Tibial nerve (tissue), 4 donors: ENCODE results near the gene GPC2. TPM values are rescaled to one million over a fixed set of nuclear protein-coding genes. Genes with fewer than 3 reads are reported as not detected.

ENCODE experiments used
- DNase-seq, 2 donors: peaks; one replicate each; pipeline ENCODE4 v3.0.0-alpha.2; 2019; ENCODE audit warnings: low spot score in 2 of 2
- H3K27ac ChIP-seq, 4 donors: fragments of 200-600 bp; sonication (generic) in 3 of 4; one replicate each; pipeline ENCODE4 v1.5.1; 2017 to 2019; ENCODE audit warnings: mild to moderate bottlenecking in 1 of 4
- H3K27me3 ChIP-seq, 2 donors: fragments of 200-600 bp; sonication (generic) in 1 of 2; one replicate each; pipeline versions ENCODE4 v1.5.1 to v1.6.0; 2017 to 2019
- H3K36me3 ChIP-seq, 3 donors: fragments of 200-600 bp; sonication (generic); one replicate each; pipeline ENCODE4 v1.5.1; 2018 to 2019
- H3K4me1 ChIP-seq, 4 donors: fragments of 200-600 bp; sonication (generic) in 3 of 4; one replicate each; pipeline ENCODE4 v1.5.1; 2017 to 2019
- H3K4me3 ChIP-seq, 4 donors: fragments of 200-600 bp; sonication (generic) in 3 of 4; one replicate each; pipeline ENCODE4 v1.5.1; 2017 to 2019; ENCODE audit warnings: mild to moderate bottlenecking in 1 of 4, moderate library complexity in 1 of 4
- H3K9me3 ChIP-seq, 4 donors: fragments of 200-600 bp; sonication (generic) in 3 of 4; one replicate each; pipeline ENCODE4 v1.5.1; 2017 to 2019
- CTCF ChIP-seq, 5 experiments: fragments of 200-600 bp in 3 of 5; fragments of 450-650 bp in 2 of 5; sonication (generic) in 3 of 5; IDR thresholded peaks; one replicate each; pipeline ENCODE4 v1.5.1; 2016 to 2019; ENCODE audit warnings: antibody characterized with exemption in 5 of 5, mild to moderate bottlenecking in 3 of 5, moderate library complexity in 2 of 5
- EP300 ChIP-seq, 2 donors: sonication (generic); formaldehyde crosslinking; IDR thresholded peaks; one replicate each; pipeline ENCODE4 v1.6.1; 2017; ENCODE audit warnings: antibody characterized with exemption in 2 of 2, mild to moderate bottlenecking in 1 of 2
- POLR2A ChIP-seq, 2 donors: fragments of 450-650 bp; IDR thresholded peaks; one replicate each; pipeline ENCODE4 v1.6.1; 2017; ENCODE audit warnings: antibody characterized with exemption in 2 of 2, mild to moderate bottlenecking in 2 of 2, moderate library complexity in 2 of 2
- WGBS, 2 donors: methylation state at CpG; one replicate each; pipeline ENCODE4 v1.1.5; 2018; 5-methylcytosine and 5-hydroxymethylcytosine counted together
- total RNA-seq, 4 donors: library from RNA; depleted of rRNA; stranded (reverse); fragments of >200 nt; gene quantifications; one replicate each; pipeline ENCODE4 v1.1.0, GENCODE V29; 2016

GPC2 gene
- total RNA-seq, 4 donors from 2014 or later, result 1.1 to 3.1 (median 1.7) TPM

GRCh38 chr7:100166970-100167911, 9.9 kb downstream of the GPC2 start:
- Histone ChIP-seq H3K9me3 (no peaks in the 10 kb centered on the region), H3K36me3 (peaks cover 0 to 7% (median 0%) of the 10 kb centered on the region in 3 donors), H3K4me3 (peak overlapping the region in 2 of 4 donors; percentile 54 to 57), H3K27me3 (peaks cover 0 to 12% of the 10 kb centered on the region in 2 donors), H3K27ac (peak overlapping the region in 3 of 4 donors; percentile 15 to 87 (median 86)), H3K4me1 (peaks cover 0 to 47% (median 29%) of the 10 kb centered on the region in 4 donors)
- 39 to 41% methylated on average over 14 of the region's 14 CpGs for WGBS, 2 donors
- TF ChIP-seq EP300 (IDR thresholded peaks at IDR 0.05), result no peak
- no peak for TF ChIP-seq CTCF (IDR thresholded peaks at IDR 0.05)
- TF ChIP-seq POLR2A (IDR thresholded peaks at IDR 0.05), result no peak
- no peak for DNase-seq

DNA sequence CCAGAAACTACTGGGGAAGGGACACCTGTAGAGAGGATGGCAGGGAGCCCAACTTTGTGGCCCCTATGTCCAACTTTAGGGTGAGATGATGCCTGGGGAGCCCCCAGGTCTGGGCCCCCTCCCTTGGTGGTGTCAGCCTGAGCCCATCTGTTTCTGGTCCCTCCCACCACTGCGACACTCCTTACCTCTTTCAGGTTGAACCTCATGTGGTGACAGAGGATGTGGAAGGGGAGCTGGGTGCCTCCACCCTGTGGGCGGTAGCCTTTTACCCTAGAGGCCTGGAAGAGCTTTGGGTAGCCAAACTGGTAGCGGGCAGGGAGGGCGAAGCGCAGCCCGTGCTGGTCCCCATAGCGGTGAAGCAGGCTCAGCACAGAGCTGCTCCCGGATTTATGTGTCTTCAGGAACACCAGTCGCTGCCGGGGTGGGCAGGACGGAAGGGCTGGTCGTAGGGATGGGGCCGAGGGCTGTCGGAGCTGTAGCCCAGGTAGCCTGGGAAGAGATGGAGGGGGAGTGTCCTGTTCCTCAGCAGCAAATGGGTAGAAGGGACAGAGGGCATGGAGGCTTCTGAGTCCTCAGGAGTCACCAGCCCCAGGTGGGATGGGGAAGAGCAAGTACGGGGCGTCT, 10.8 kb downstream of the GPC2 start:
- peaks cover 0 to 7% (median 0%) of the 10 kb centered on the region in 3 donors for H3K36me3 ChIP-seq
- H3K9me3 ChIP-seq, result no peaks in the 10 kb centered on the region
- H3K27me3 ChIP-seq, result peaks cover 0 to 5% of the 10 kb centered on the region in 2 donors
- TF ChIP-seq EP300 (IDR thresholded peaks at IDR 0.05) (no peak), POLR2A (IDR thresholded peaks at IDR 0.05) (no peak), CTCF (IDR thresholded peaks at IDR 0.05) (no peak)
- 70 to 83% methylated on average over 16 of the region's 16 CpGs for WGBS, 2 donors
- no peak overlapping the region for H3K27ac ChIP-seq
- H3K4me1 ChIP-seq, result peaks cover 0 to 40% (median 23%) of the 10 kb centered on the region in 4 donors
- H3K4me3 ChIP-seq, result peak overlapping the region in 1 of 4 donors; percentile 2
- no peak for DNase-seq

GRCh38 chr7:100163871-100164270, 13.3 kb downstream of the GPC2 start:
- no peak for TF ChIP-seq EP300 (IDR thresholded peaks at IDR 0.05)
- Histone ChIP-seq H3K27me3 (no peaks in the 10 kb centered on the region), H3K4me1 (peaks cover 0 to 29% (median 17%) of the 10 kb centered on the region in 4 donors), H3K27ac (no peak overlapping the region), H3K9me3 (no peaks in the 10 kb centered on the region), H3K36me3 (peaks cover 0 to 7% (median 0%) of the 10 kb centered on the region in 3 donors), H3K4me3 (no peak overlapping the region)
- 87 to 99% methylated on average over 4 to 5 of the region's 5 CpGs for WGBS, 2 donors
- no peak for DNase-seq

DNA sequence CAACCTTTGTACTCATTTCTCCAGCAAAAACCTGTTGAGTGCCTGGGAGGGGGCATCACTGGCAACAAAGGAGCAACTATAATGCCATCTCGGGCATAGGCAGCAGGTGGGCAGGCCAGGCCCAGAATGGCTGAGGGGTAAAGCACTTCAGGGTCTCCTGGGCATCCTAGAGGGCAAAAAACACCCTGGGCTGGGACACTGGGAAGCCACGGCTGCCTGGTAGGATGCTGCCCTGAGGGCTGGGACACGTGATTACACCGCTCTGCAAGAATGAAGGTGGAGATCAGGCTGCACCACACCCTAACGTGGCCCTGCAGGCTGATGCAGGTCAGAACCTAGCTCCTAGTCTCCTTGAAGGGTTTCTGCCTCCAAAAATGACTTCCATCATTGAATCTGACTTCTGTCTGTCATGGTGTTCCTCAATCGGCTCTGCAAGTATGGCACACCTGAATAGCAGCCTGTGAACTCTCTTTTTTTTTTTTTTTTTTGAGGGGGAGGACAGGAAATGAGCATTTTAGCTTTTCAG, 14.1 kb downstream of the GPC2 start:
- Histone ChIP-seq H3K36me3 (peaks cover 0 to 7% (median 0%) of the 10 kb centered on the region in 3 donors), H3K4me3 (no peak overlapping the region), H3K27me3 (no peaks in the 10 kb centered on the region), H3K4me1 (peaks cover 0 to 28% (median 15%) of the 10 kb centered on the region in 4 donors), H3K9me3 (no peaks in the 10 kb centered on the region), H3K27ac (no peak overlapping the region)
- WGBS, 2 donors, result 75 to 76% methylated on average over 6 of the region's 6 CpGs
- TF ChIP-seq POLR2A (IDR thresholded peaks at IDR 0.05) (no peak), EP300 (IDR thresholded peaks at IDR 0.05) (no peak), CTCF (IDR thresholded peaks at IDR 0.05) (no peak)
- no peak for DNase-seq

GRCh38 chr7:100160067-100160466, 17.1 kb downstream of the GPC2 start:
- WGBS, 2 donors, result 88 to 90% methylated on average over 15 to 18 of the region's 18 CpGs
- no peak for DNase-seq
- H3K27me3 ChIP-seq, result no peaks in the 10 kb centered on the region
- peaks cover 0 to 28% (median 0%) of the 10 kb centered on the region in 3 donors for H3K36me3 ChIP-seq
- H3K9me3 ChIP-seq, result no peaks in the 10 kb centered on the region
- H3K4me1 ChIP-seq, result peaks cover 0 to 31% (median 17%) of the 10 kb centered on the region in 4 donors
- TF ChIP-seq POLR2A (IDR thresholded peaks at IDR 0.05), result no peak
- TF ChIP-seq CTCF (IDR thresholded peaks at IDR 0.05), result no peak
- no peak for TF ChIP-seq EP300 (IDR thresholded peaks at IDR 0.05)
- H3K4me3 ChIP-seq, result no peak overlapping the region
- no peak overlapping the region for H3K27ac ChIP-seq
